ENCODE results near the gene DHRS11.
"Not testable (repeated sequence)": the region's sequence is repeated elsewhere in the genome, so short reads cannot be mapped to it uniquely, and the experiment has no call there.

DHRS11 gene

GRCh38 chr17:36593656-36594316, 2.1 kb downstream of the DHRS11 start:
- no peak for DNase-seq (ENCODE audit: low spot score)

GRCh38 chr17:36594626-36595401, 3.1 kb downstream of the DHRS11 start:
- DNase-seq (ENCODE audit: low spot score): no peak

- DNase-seq (ENCODE audit: low spot score): no peak
These were observed 5.5 kb downstream of the DHRS11 start for GRCh38 chr17:36597226-36597625.

GRCh38 chr17:36597866-36598777, 6.4 kb downstream of the DHRS11 start:
- no peak for DNase-seq (ENCODE audit: low spot score)

GRCh38 chr17:36598951-36599401, 7.3 kb downstream of the DHRS11 start:
- DNase-seq (ENCODE audit: low spot score): no peak

- no peak for DNase-seq (ENCODE audit: low spot score)
These were observed 8.0 kb downstream of the DHRS11 start for GRCh38 chr17:36599546-36600250.

GRCh38 chr17:36600465-36600864, 8.8 kb downstream of the DHRS11 start:
- DNase-seq (ENCODE audit: low spot score): no peak

- no peak for DNase-seq (ENCODE audit: low spot score)
These were observed 9.2 kb downstream of the DHRS11 start for GRCh38 chr17:36600936-36601302.

- peak; percentile 90 for DNase-seq (ENCODE audit: low spot score)
These were observed 9.8 kb downstream of the DHRS11 start, which contains the start of gene MRM1 for GRCh38 chr17:36601303-36602029. Gene MRM1, plus strand, starts transcription at chr17:36601583. Its CDS starts 228 bp downstream, at chr17:36601811.

- DNase-seq (ENCODE audit: low spot score): no peak
These were observed 10.5 kb downstream of the DHRS11 start for GRCh38 chr17:36602030-36602748.

- DNase-seq (ENCODE audit: low spot score): peak; percentile 68
These were observed 11.3 kb downstream of the DHRS11 start for GRCh38 chr17:36602924-36603384.

- not testable (repeated sequence) for DNase-seq (ENCODE audit: low spot score)
These were observed 13.3 kb downstream of the DHRS11 start for GRCh38 chr17:36605028-36605427.

- no peak for DNase-seq (ENCODE audit: low spot score)
These were observed 16.6 kb downstream of the DHRS11 start for GRCh38 chr17:36608280-36608679.

GRCh38 chr17:36608794-36609497, 17.3 kb downstream of the DHRS11 start:
- peak; percentile 12 for DNase-seq (ENCODE audit: low spot score)

- DNase-seq (ENCODE audit: low spot score): no peak
These were observed 17.8 kb downstream of the DHRS11 start for GRCh38 chr17:36609498-36609862.

GRCh38 chr17:36610474-36610873, 18.8 kb downstream of the DHRS11 start:
- no peak for DNase-seq (ENCODE audit: low spot score)

GRCh38 chr17:36611345-36612072, 19.8 kb downstream of the DHRS11 start:
- no peak for DNase-seq (ENCODE audit: low spot score)

- no peak for DNase-seq (ENCODE audit: low spot score)
These were observed 20.6 kb downstream of the DHRS11 start for GRCh38 chr17:36612323-36612722.

- DNase-seq (ENCODE audit: low spot score): no peak
These were observed 21.5 kb downstream of the DHRS11 start for GRCh38 chr17:36613155-36613554.

All from CD4-positive, alpha-beta T cell treated with Interleukin-6 at 100 ng/mL for 8 hours (primary cell).